ENCODE data around the gene TLR6.
A peak's percentile ranks its signal among the peaks of the same experiment; 100 is the strongest.

TLR6 gene

GRCh38 chr4:38868059-38868960 lies 11.7 kb upstream of the TLR6 start:
- Histone ChIP-seq H3K4me2 (ENCODE audit: low read depth, low read length, poor library complexity, severe bottlenecking) (no peak overlapping the region), H3F3A (ENCODE audit: low read depth) (no peaks in the 10 kb centered on the region), H3K4me1 (ENCODE audit: insufficient read depth, low read length, poor library complexity, severe bottlenecking) (no peaks in the 10 kb centered on the region), H3K9ac (ENCODE audit: low read depth, low read length, poor library complexity, severe bottlenecking) (no peak overlapping the region), H4K20me1 (ENCODE audit: insufficient read depth, low read length, poor library complexity, severe bottlenecking) (no peaks in the 10 kb centered on the region), H3K79me2 (ENCODE audit: insufficient read depth, low read length) (no peaks in the 10 kb centered on the region), H3K36me3 (ENCODE audit: insufficient read depth, low read length) (no peaks in the 10 kb centered on the region), H3K4me3 (ENCODE audit: low read length, poor library complexity, severe bottlenecking) (no peak overlapping the region), H2AFZ (ENCODE audit: low read length) (0 out of 2 replicates have a peak overlapping the region, but pooled peaks have one; percentile 23), H3K9me2 (replicated peaks; ENCODE audit: low read depth, low read length) (no peaks in the 10 kb centered on the region), H3K27me3 (ENCODE audit: insufficient read depth, low read length, poor library complexity, severe bottlenecking) (no peaks in the 10 kb centered on the region), H3K9me3 (ENCODE audit: insufficient read depth, low read depth, low read length) (no peaks in the 10 kb centered on the region)
- TF ChIP-seq CTCF (conservative IDR thresholded peaks at IDR 0.05; ENCODE audit: low read length) = no peak
- no peak for TF ChIP-seq EZH2phosphoT487 (IDR thresholded peaks at IDR 0.05; ENCODE audit: borderline replicate concordance)

GRCh38 chr4:38867478-38868058 lies 11.0 kb upstream of the TLR6 start, which contains the start of gene FAM114A1:
Gene FAM114A1 (plus strand): TSS chr4:38867806. CDS start chr4:38878079, 10,273 bp downstream.
- H3K4me1 ChIP-seq (ENCODE audit: insufficient read depth, low read length, poor library complexity, severe bottlenecking) = no peaks in the 10 kb centered on the region
- H3K79me2 ChIP-seq (ENCODE audit: insufficient read depth, low read length) = no peaks in the 10 kb centered on the region

GRCh38 chr4:38866973-38867477 lies 10.4 kb upstream of the TLR6 start:
- Histone ChIP-seq H3K36me3 (ENCODE audit: insufficient read depth, low read length) (no peaks in the 10 kb centered on the region), H3K9me3 (ENCODE audit: insufficient read depth, low read depth, low read length) (no peaks in the 10 kb centered on the region), H3F3A (ENCODE audit: low read depth) (no peaks in the 10 kb centered on the region), H3K79me2 (ENCODE audit: insufficient read depth, low read length) (no peaks in the 10 kb centered on the region), H3K4me3 (ENCODE audit: low read length, poor library complexity, severe bottlenecking) (no peak overlapping the region), H2AFZ (ENCODE audit: low read length) (no peak overlapping the region), H4K20me1 (ENCODE audit: insufficient read depth, low read length, poor library complexity, severe bottlenecking) (no peaks in the 10 kb centered on the region), H3K9me2 (replicated peaks; ENCODE audit: low read depth, low read length) (no peaks in the 10 kb centered on the region), H3K4me2 (ENCODE audit: low read depth, low read length, poor library complexity, severe bottlenecking) (no peak overlapping the region), H3K4me1 (ENCODE audit: insufficient read depth, low read length, poor library complexity, severe bottlenecking) (no peaks in the 10 kb centered on the region), H3K27me3 (ENCODE audit: insufficient read depth, low read length, poor library complexity, severe bottlenecking) (no peaks in the 10 kb centered on the region), H3K9ac (ENCODE audit: low read depth, low read length, poor library complexity, severe bottlenecking) (no peak overlapping the region)
- TF ChIP-seq EZH2phosphoT487 (IDR thresholded peaks at IDR 0.05; ENCODE audit: borderline replicate concordance) = no peak
- no peak for TF ChIP-seq CTCF (conservative IDR thresholded peaks at IDR 0.05; ENCODE audit: low read length)

More at GRCh38 chr4:38867478-38868058, 11.0 kb upstream of the TLR6 start, which contains the start of gene FAM114A1:
- no peaks in the 10 kb centered on the region for H3K9me2 ChIP-seq (replicated peaks; ENCODE audit: low read depth, low read length)
- H3K27me3 ChIP-seq (ENCODE audit: insufficient read depth, low read length, poor library complexity, severe bottlenecking) = no peaks in the 10 kb centered on the region
- H2AFZ ChIP-seq (ENCODE audit: low read length) = 0 out of 2 replicates have a peak within 1 kb of the TSS, but pooled peaks have one; percentile 23
- no peaks in the 10 kb centered on the region for H4K20me1 ChIP-seq (ENCODE audit: insufficient read depth, low read length, poor library complexity, severe bottlenecking)
- H3K4me3 ChIP-seq (ENCODE audit: low read length, poor library complexity, severe bottlenecking) = no peak within 1 kb of the TSS
- no peaks in the 10 kb centered on the region for H3K9me3 ChIP-seq (ENCODE audit: insufficient read depth, low read depth, low read length)
- no peak within 1 kb of the TSS for H3K4me2 ChIP-seq (ENCODE audit: low read depth, low read length, poor library complexity, severe bottlenecking)
- no peak for TF ChIP-seq CTCF (conservative IDR thresholded peaks at IDR 0.05; ENCODE audit: low read length)
- TF ChIP-seq EZH2phosphoT487 (IDR thresholded peaks at IDR 0.05; ENCODE audit: borderline replicate concordance) = no peak
- H3K9ac ChIP-seq (ENCODE audit: low read depth, low read length, poor library complexity, severe bottlenecking) = no peak within 1 kb of the TSS
- H3K36me3 ChIP-seq (ENCODE audit: insufficient read depth, low read length) = no peaks in the 10 kb centered on the region
- H3F3A ChIP-seq (ENCODE audit: low read depth) = no peaks in the 10 kb centered on the region

All from Loucy (cell line).